Heart left ventricle (tissue), 16 donors: ENCODE measurements around the gene ADPRS. TPM values are rescaled to one million over a fixed set of nuclear protein-coding genes. Genes with fewer than 3 reads are reported as not detected.

Source experiments
- ATAC-seq, 4 donors: fragments of 200-7000 bp; cut with Tn5 transposase; one replicate each; pipeline ENCODE4 v1.9.1; 2020 to 2022; ENCODE audit warnings: moderate library complexity in 4 of 4, mild to moderate bottlenecking in 3 of 4, moderate number of reproducible peaks in 1 of 4
- DNase-seq, 5 donors: peaks; one replicate each; pipeline ENCODE4 v3.0.0-alpha.2; 2020
- H3K27ac ChIP-seq, 12 donors: fragments of 200-600 bp; sonication (generic) in 4 of 12; one replicate each; pipeline versions ENCODE4 v1.5.0 to v1.8.0; 2016 to 2022; ENCODE audit warnings: mild to moderate bottlenecking in 2 of 12
- H3K27me3 ChIP-seq, 9 donors: fragments of 200-600 bp; sonication (generic) in 2 of 9; one replicate each; pipeline versions ENCODE4 v1.5.1 to v1.8.0; 2016 to 2022; ENCODE audit warnings: mild to moderate bottlenecking in 3 of 9
- H3K36me3 ChIP-seq, 9 donors: fragments of 200-600 bp; sonication (generic) in 2 of 9; one replicate each; pipeline versions ENCODE4 v1.5.0 to v1.8.0; 2018 to 2022; ENCODE audit warnings: mild to moderate bottlenecking in 2 of 9
- H3K4me1 ChIP-seq, 12 donors: fragments of 200-600 bp; sonication (generic) in 4 of 12; one replicate each; pipeline versions ENCODE4 v1.5.0 to v1.8.0; 2016 to 2022; ENCODE audit warnings: mild to moderate bottlenecking in 3 of 12
- H3K4me3 ChIP-seq, 12 donors: fragments of 200-600 bp; sonication (generic) in 4 of 12; one replicate each; pipeline versions ENCODE4 v1.5.0 to v1.8.0; 2017 to 2022; ENCODE audit warnings: mild to moderate bottlenecking in 9 of 12, moderate library complexity in 4 of 12
- H3K9me3 ChIP-seq, 12 donors: fragments of 200-600 bp; sonication (generic) in 4 of 12; one replicate each; pipeline versions ENCODE4 v1.5.0 to v1.8.0; 2016 to 2022; ENCODE audit warnings: mild to moderate bottlenecking in 1 of 12
- POLR2A ChIP-seq, 2 donors: fragments of 450-650 bp; IDR thresholded peaks; one replicate each; pipeline ENCODE4 v1.6.1; 2017; ENCODE audit warnings: antibody characterized with exemption in 2 of 2, mild to moderate bottlenecking in 2 of 2, moderate library complexity in 2 of 2
- WGBS, 4 donors: extraction: QIAGEN DNeasy Blood & Tissue Kit in 2 of 4; methylation state at CpG; one replicate each; pipeline versions ENCODE4 v1.1.5 to v1.1.7; 2013 to 2018; 5-methylcytosine and 5-hydroxymethylcytosine counted together
- intact Hi-C, 10 donors: fragments of 100-400 bp; cut with DNase I; formaldehyde crosslinking; loops; one replicate each; pipeline versions ENCODE4 v1.11.1 to v1.14.2; 2022
- polyA plus RNA-seq, 2 donors: library from polyadenylated mRNA; stranded (reverse); fragments of 200-250 nt; gene quantifications; one replicate each; pipeline ENCODE4 v1.2.3, GENCODE V29; 2013
- total RNA-seq, 9 donors: library from RNA; depleted of rRNA in 2 of 9; stranded (reverse); fragments of >200 nt in 2 of 9; fragmentation: NEBNext Ultra II Directional in 3 of 9; extraction: Animal tissue kit (Norgen Biotek cat#: 25700) in 3 of 9; gene quantifications; one replicate each; pipeline versions ENCODE4 v1.1.0 to v1.2.4, GENCODE V29; 2016 to 2023
- TF ChIP-seq, protein P1 (sequence below), 12 donors: fragments of 200-600 bp; sonication (generic) in 4 of 12; IDR thresholded peaks; one replicate each; pipeline versions ENCODE4 v1.5.0 to v1.8.0; 2018 to 2022; ENCODE audit warnings: antibody characterized with exemption in 12 of 12, mild to moderate bottlenecking in 5 of 12
- donor health status: ischemic (EF 13 %, LVEDD 7.1; RV severe dilation, severe dysfunction).
- donor health status: healthy with polysubstance abuse.
- donor health status: DM: no; HTN: yes; CAD: no.
- donor health status: DM: no; HTN: no; CAD: no.
- donor health status: ischemic (EF 25% LVEDD 6.9; RV normal size, moderate dysfunction).
- donor health status: ischemic (EF 25% LVEDD 5.7; RV mildly dilated, moderate dysfunction).
- donor health status: healthy.
- donor health status: DM: yes; HTN: yes; CAD: no.
- donor health status: ischemic (EF 35%, LVEDD 5.7; RV mildly dilated, moderate dysfunction).
- donor health status: nonischemic (EF 11% LVEDD 7.7; RV severe dilation, severe dysfunction).
- donor health status: DM: yes; HTN: yes; CAD: no.
- donor health status: PGD.
- donor health status: ischemic (EF 29% LVEDD 5.4; RV normal size, mild dysfunction).
- donor health status: nonischemic (EF 23%, LVEDD 6.1; RV moderate dilation, normal function).

ADPRS gene
- total and polyA plus RNA-seq, 11 donors, result 11.3 to 49.0 (median 18.2) TPM

GRCh38 chr1:36055706-36056105, 33.0 kb upstream of the ADPRS start:
- H3K36me3 ChIP-seq, result peaks cover 0 to 65% (median 32%) of the 10 kb centered on the region in 9 donors

DNA sequence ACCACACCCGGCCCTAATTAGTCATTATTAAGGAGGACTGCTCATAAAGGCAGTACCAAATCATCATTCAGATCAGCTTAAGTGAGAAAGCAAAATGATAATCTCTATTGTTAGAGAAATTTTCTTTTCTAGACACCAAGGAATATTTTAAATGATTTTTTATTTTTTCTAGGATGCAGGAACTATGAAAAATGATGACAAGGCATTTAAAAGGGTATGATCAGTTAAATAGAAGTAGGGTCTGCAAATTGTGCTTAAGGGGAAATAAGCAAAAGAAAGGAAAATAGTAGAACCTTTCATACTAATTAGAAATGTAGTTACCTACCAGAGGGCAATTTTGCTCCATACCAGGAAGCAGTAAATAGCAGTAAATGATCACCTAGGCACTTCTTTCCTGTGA, 26.4 kb upstream of the ADPRS start:
- intact Hi-C loops, result no loop called here
- DNase-seq, result no peak
- Histone ChIP-seq H3K9me3 (no peaks in the 10 kb centered on the region), H3K4me1 (no peaks in the 10 kb centered on the region), H3K4me3 (no peak overlapping the region), H3K27ac (no peak overlapping the region), H3K27me3 (no peaks in the 10 kb centered on the region), H3K36me3 (peaks cover 0 to 31% (median 6%) of the 10 kb centered on the region in 9 donors)
- no peak for ATAC-seq
- 89 to 100% (median 98%) methylated on average over 1 of the region's 1 CpG for WGBS, 4 donors
- TF ChIP-seq POLR2A (IDR thresholded peaks at IDR 0.05), result no peak
- TF ChIP-seq, protein P1, sequence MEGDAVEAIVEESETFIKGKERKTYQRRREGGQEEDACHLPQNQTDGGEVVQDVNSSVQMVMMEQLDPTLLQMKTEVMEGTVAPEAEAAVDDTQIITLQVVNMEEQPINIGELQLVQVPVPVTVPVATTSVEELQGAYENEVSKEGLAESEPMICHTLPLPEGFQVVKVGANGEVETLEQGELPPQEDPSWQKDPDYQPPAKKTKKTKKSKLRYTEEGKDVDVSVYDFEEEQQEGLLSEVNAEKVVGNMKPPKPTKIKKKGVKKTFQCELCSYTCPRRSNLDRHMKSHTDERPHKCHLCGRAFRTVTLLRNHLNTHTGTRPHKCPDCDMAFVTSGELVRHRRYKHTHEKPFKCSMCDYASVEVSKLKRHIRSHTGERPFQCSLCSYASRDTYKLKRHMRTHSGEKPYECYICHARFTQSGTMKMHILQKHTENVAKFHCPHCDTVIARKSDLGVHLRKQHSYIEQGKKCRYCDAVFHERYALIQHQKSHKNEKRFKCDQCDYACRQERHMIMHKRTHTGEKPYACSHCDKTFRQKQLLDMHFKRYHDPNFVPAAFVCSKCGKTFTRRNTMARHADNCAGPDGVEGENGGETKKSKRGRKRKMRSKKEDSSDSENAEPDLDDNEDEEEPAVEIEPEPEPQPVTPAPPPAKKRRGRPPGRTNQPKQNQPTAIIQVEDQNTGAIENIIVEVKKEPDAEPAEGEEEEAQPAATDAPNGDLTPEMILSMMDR (IDR thresholded peaks at IDR 0.05), result no peak

More at GRCh38 chr1:36055706-36056105, 33.0 kb upstream of the ADPRS start:
- DNase-seq (no peak), ATAC-seq (no peak)
- Histone ChIP-seq H3K4me1 (no peaks in the 10 kb centered on the region), H3K9me3 (no peaks in the 10 kb centered on the region), H3K27ac (no peak overlapping the region), H3K4me3 (no peak overlapping the region), H3K27me3 (no peaks in the 10 kb centered on the region)
- 91 to 96% (median 92%) methylated on average over 5 of the region's 5 CpGs for WGBS, 4 donors
- intact Hi-C loops, result no loop called here
- TF ChIP-seq POLR2A (IDR thresholded peaks at IDR 0.05), result no peak

DNA sequence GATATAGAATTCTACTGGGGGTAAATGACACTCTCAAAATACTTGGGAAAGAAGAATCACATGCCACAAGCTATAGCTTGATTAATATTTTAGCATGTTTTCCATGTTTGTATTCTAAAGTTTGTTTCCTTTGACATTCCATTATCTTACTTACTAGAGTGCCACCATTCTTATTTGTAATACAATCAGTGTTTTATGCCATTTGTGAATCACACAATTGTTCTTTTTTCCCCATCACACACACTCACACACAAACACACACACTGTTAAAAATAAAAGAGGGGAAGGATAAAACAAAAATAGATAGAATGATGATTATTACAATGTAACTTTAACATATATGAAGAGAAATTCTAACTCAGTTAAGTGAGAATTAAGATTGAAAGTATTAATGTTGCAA, 20.8 kb upstream of the ADPRS start:
- Histone ChIP-seq H3K4me3 (no peak overlapping the region), H3K27me3 (no peaks in the 10 kb centered on the region), H3K4me1 (no peaks in the 10 kb centered on the region), H3K27ac (no peak overlapping the region), H3K9me3 (no peaks in the 10 kb centered on the region), H3K36me3 (no peaks in the 10 kb centered on the region)
- no peak for ATAC-seq
- intact Hi-C loops, result no loop called here
- TF ChIP-seq, protein P1 (IDR thresholded peaks at IDR 0.05), result no peak
- TF ChIP-seq POLR2A (IDR thresholded peaks at IDR 0.05), result no peak
- no peak for DNase-seq

- no peak overlapping the region for H3K4me3 ChIP-seq
- TF ChIP-seq POLR2A (IDR thresholded peaks at IDR 0.05), result no peak
- TF ChIP-seq, protein P1 (IDR thresholded peaks at IDR 0.05), result no peak
- intact Hi-C loops, result no loop called here
- H3K9me3 ChIP-seq, result no peaks in the 10 kb centered on the region
- no peak for DNase-seq
- no peak overlapping the region for H3K27ac ChIP-seq
- no peak for ATAC-seq
- no peaks in the 10 kb centered on the region for H3K36me3 ChIP-seq
- H3K4me1 ChIP-seq, result no peaks in the 10 kb centered on the region
- 92 to 94% (median 93%) methylated on average over 2 of the region's 2 CpGs for WGBS, 4 donors
- no peaks in the 10 kb centered on the region for H3K27me3 ChIP-seq
Observed at GRCh38 chr1:36068866-36069265, 19.8 kb upstream of the ADPRS start.

DNA sequence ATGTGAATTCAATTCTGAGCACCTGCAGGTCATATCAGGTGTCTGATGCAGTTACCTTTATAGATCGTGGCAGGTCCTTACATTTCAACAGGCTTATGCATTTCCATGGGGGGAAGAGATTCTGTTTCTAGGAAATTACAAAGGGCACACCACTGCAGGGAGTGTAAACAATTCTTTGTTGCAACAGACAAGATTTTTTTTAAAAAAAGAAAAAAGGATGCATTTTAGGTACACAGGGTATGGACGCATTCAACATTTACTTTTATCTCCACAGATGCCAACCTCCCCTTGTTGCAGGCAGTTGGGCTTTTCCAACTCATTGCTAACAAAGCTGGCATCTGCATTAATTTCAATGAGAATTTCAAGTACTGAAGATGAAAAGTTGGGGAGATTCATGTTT, 18.3 kb upstream of the ADPRS start:
- intact Hi-C loops, result no loop called here
- no peaks in the 10 kb centered on the region for H3K36me3 ChIP-seq
- no peak for TF ChIP-seq POLR2A (IDR thresholded peaks at IDR 0.05)
- TF ChIP-seq, protein P1 (IDR thresholded peaks at IDR 0.05), result no peak

More for the DNA sequence above, 18.3 kb upstream of the ADPRS start:
- Histone ChIP-seq H3K27ac (no peak overlapping the region), H3K4me1 (no peaks in the 10 kb centered on the region), H3K9me3 (no peaks in the 10 kb centered on the region), H3K27me3 (no peaks in the 10 kb centered on the region), H3K4me3 (no peak overlapping the region)
- no peak for ATAC-seq
- 77 to 87% (median 83%) methylated on average over 2 of the region's 2 CpGs for WGBS, 4 donors
- no peak for DNase-seq
